ENCODE results near the gene CFAP57. TPM values are rescaled to one million over a fixed set of nuclear protein-coding genes. Genes with fewer than 3 reads are reported as not detected.

The CFAP57 gene
- total RNA-seq, 1 donor from 2014 or later: 0.27 TPM

- Mint-ChIP-seq H3K4me3 (no peak overlapping the region), H3K36me3 (no peaks in the 10 kb centered on the region), H3K27ac (no peak overlapping the region), H3K27me3 (ENCODE audit: low read depth) (peaks cover 2% of the 10 kb centered on the region), H3K4me1 (peaks cover 13% of the 10 kb centered on the region), H3K9me3 (no peaks in the 10 kb centered on the region)
- DNase-seq (ENCODE audit: low spot score in 2 of 2, unreplicated experiment in 2 of 2): peak; percentile 81 to 95
- TF ChIP-seq, protein P1, sequence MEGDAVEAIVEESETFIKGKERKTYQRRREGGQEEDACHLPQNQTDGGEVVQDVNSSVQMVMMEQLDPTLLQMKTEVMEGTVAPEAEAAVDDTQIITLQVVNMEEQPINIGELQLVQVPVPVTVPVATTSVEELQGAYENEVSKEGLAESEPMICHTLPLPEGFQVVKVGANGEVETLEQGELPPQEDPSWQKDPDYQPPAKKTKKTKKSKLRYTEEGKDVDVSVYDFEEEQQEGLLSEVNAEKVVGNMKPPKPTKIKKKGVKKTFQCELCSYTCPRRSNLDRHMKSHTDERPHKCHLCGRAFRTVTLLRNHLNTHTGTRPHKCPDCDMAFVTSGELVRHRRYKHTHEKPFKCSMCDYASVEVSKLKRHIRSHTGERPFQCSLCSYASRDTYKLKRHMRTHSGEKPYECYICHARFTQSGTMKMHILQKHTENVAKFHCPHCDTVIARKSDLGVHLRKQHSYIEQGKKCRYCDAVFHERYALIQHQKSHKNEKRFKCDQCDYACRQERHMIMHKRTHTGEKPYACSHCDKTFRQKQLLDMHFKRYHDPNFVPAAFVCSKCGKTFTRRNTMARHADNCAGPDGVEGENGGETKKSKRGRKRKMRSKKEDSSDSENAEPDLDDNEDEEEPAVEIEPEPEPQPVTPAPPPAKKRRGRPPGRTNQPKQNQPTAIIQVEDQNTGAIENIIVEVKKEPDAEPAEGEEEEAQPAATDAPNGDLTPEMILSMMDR (IDR thresholded peaks at IDR 0.05; ENCODE audit: unreplicated experiment): peak; percentile 95
Observed at GRCh38 chr1:43227143-43227764, 55.1 kb downstream of the CFAP57 start.

DNA sequence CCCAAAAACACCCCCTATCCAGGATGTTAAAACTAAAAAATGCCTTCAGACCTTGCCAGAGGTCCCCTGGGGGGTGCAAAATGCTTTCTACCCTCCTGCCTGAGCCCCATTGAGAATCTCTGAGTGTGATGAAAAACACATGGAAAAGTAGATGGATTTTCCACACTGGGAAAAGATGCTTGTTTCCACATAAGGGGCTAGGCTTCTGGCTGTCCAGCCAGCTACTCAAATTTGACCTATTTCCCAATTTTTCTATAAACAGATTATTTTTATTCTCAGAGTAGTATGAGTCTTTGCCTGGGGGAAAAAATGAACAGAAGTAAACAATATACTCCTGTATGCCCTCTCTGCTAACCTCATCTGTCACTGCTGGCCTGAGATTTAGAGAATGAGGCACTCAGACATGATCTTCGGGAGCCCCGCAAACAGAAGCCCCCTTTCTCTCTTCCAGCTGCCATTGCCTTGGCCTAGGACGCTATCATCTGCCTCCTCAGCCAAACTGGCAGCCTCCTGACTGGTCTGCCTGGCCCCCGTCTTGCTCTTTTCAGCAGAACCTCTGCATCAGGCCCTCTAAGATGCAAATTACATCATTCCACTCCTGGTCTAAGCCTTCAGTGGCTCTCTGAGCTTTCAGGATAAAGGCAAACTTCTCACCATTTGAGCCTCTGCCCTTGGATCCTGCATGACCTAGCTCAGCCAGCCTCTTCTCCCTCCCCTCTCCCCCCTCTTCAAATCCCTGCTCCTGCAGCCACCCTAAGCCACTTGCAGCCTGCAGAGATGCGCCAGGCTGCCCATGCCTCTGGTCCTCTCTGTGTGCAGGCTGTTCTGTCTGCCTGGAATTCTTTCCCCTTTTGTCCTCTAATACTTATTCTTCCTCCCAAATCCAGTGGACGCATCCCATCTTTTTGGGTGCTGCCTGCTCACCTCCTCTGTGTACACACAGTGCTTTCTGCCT, 58.0 kb downstream of the CFAP57 start:
- TF ChIP-seq, protein P1 (IDR thresholded peaks at IDR 0.05; ENCODE audit: unreplicated experiment): no peak
- no peak overlapping the region for H3K27ac Mint-ChIP-seq
- H3K9me3 Mint-ChIP-seq: no peaks in the 10 kb centered on the region
- no peak overlapping the region for H3K4me3 Mint-ChIP-seq
- peaks cover 18% of the 10 kb centered on the region for H3K4me1 Mint-ChIP-seq
- no peaks in the 10 kb centered on the region for H3K27me3 Mint-ChIP-seq (ENCODE audit: low read depth)
- H3K36me3 Mint-ChIP-seq: no peaks in the 10 kb centered on the region
- peak in 1 of 2 experiments; percentile 5 for DNase-seq (ENCODE audit: low spot score in 2 of 2, unreplicated experiment in 2 of 2)

- DNase-seq (ENCODE audit: low spot score in 2 of 2, unreplicated experiment in 2 of 2): peak in 1 of 2 experiments; percentile 29
- TF ChIP-seq, protein P1 (IDR thresholded peaks at IDR 0.05; ENCODE audit: unreplicated experiment): no peak
- H3K9me3 Mint-ChIP-seq: no peaks in the 10 kb centered on the region
- H3K36me3 Mint-ChIP-seq: no peaks in the 10 kb centered on the region
- H3K4me3 Mint-ChIP-seq: no peak overlapping the region
- H3K27ac Mint-ChIP-seq: peak overlapping the region; percentile 13
- H3K4me1 Mint-ChIP-seq: peaks cover 18% of the 10 kb centered on the region
- no peaks in the 10 kb centered on the region for H3K27me3 Mint-ChIP-seq (ENCODE audit: low read depth)
Observed at GRCh38 chr1:43232074-43232473, 59.9 kb downstream of the CFAP57 start.

GRCh38 chr1:43232482-43232881, 60.4 kb downstream of the CFAP57 start:
- no peak overlapping the region for H3K4me3 Mint-ChIP-seq
- peak in 1 of 2 experiments; percentile 22 for DNase-seq (ENCODE audit: low spot score in 2 of 2, unreplicated experiment in 2 of 2)
- no peaks in the 10 kb centered on the region for H3K36me3 Mint-ChIP-seq
- peak overlapping the region; percentile 21 for H3K27ac Mint-ChIP-seq
- H3K4me1 Mint-ChIP-seq: peaks cover 16% of the 10 kb centered on the region
- H3K9me3 Mint-ChIP-seq: no peaks in the 10 kb centered on the region
- TF ChIP-seq, protein P1 (IDR thresholded peaks at IDR 0.05; ENCODE audit: unreplicated experiment): no peak
- H3K27me3 Mint-ChIP-seq (ENCODE audit: low read depth): no peaks in the 10 kb centered on the region

DNA sequence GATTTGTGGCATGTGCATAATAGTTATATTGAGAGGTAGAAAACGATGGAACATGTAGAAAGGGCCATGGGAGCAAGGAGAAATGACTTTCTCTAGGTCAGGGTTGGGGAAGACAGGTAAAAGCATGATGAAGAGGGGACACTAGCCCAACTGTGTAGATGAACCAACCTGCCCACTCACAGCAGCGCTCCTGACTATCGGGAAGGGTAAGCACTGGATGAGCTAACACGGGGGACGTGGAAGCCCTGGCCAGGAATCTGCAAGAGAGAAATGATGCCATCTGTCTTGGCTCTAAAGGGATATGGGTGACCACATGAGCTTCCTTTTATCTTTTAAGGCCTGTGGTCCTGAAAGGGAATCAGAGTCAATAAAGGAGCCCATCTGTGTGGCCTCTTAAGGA, 61.5 kb downstream of the CFAP57 start:
- DNase-seq (ENCODE audit: low spot score in 2 of 2, unreplicated experiment in 2 of 2): no peak
- H3K27me3 Mint-ChIP-seq (ENCODE audit: low read depth): no peaks in the 10 kb centered on the region
- no peak overlapping the region for H3K4me3 Mint-ChIP-seq
- TF ChIP-seq, protein P1 (IDR thresholded peaks at IDR 0.05; ENCODE audit: unreplicated experiment): no peak
- no peak overlapping the region for H3K27ac Mint-ChIP-seq
- H3K36me3 Mint-ChIP-seq: no peaks in the 10 kb centered on the region
- H3K4me1 Mint-ChIP-seq: peaks cover 9% of the 10 kb centered on the region
- no peaks in the 10 kb centered on the region for H3K9me3 Mint-ChIP-seq

Data from mesothelial cell of epicardium (in vitro differentiated cells).